Measurements from ENCODE around the gene FAM83D. TPM values are rescaled to one million over a fixed set of nuclear protein-coding genes. Genes with fewer than 3 reads are reported as not detected.
"Not testable (repeated sequence)": the region's sequence is repeated elsewhere in the genome, so short reads cannot be mapped to it uniquely, and the experiment has no call there.

FAM83D gene
- polyA plus RNA-seq, 3 donors, result 12.9 to 17.1 (median 14.5) TPM

DNA sequence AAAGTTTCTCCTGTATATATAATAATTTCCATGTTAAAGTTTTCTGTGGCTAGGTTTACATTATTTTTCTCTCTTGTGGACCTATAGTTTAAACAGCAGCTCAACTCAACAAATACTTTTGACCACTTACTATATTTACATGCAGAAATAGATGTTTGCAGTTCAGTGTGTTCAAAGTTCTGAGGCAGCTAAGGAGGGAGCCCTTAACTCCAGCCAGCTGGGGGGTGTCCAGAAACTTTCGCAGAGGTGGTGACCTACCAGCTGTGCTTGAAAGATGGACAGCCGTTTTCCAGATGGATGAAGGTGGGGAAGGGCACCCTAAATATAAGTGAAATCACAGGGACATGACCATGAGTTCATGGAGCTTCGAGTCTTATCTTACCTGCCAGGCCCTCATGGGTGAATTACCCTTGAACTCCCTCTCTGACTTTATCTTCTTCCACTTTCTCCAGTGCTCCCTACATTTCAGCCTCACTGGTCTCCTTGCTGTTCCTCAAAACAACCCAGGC lies 69.4 kb downstream of the FAM83D start:
- no peak for DNase-seq

DNA sequence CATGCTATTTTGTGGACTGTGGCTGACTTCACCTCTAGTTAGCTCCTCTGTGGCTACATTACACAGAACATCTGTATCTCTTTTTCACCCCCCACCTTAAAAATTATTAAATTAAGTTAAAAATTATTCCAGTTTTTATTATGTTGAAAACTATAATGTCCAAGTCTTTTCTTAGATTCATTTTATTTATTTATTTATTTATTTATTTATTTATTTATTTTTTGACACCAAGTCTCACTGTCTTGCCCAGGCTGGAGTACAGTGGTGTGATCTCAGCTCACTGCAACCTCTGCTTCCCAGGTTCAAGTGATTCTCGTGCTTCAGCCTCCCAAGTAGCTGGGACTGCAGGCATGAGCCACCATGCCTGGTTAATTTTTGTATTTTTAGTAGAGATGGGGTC lies 70.6 kb downstream of the FAM83D start:
- DNase-seq, result not testable (repeated sequence)

DNA sequence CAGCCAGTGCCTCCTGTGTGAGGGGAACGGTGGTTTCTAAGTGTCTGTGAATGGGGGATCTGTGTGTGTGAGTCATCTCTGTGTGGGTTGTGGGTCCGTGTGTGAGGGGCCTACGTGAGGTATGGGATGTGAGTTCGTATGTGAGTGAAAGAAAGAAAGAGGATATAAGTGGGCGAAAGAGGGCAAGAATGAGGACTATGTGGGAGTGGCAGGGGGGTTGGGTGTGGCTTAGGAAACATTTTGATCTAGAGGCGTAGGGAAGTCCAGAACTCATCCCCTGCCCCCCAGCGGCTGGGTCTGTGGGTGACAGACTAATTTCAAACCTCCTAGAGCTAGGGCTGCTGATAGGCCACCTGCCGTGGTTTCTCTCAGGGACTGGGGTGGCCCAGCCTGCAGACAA lies 71.4 kb downstream of the FAM83D start:
- no peak for DNase-seq

DNA sequence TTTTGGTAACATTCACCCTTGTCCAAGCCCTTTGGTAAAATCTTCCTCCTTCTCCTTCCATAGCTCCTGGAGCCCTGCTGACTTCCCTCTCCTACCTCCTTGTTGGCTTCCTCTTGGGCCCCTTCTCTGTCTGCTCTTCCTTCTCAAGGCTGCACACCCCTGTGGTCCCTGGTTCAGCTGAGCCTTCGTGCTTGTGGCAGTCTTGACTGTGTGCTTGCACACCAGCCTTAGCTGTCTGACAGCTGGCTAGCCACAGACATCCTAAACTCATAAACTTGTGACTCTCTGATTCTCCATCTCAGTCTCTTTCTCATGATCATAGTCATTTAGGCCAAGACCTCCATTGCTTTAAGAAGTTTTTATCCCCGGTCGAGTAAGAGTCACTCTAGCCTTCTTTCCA lies 73.0 kb downstream of the FAM83D start:
- DNase-seq, result no peak

DNA sequence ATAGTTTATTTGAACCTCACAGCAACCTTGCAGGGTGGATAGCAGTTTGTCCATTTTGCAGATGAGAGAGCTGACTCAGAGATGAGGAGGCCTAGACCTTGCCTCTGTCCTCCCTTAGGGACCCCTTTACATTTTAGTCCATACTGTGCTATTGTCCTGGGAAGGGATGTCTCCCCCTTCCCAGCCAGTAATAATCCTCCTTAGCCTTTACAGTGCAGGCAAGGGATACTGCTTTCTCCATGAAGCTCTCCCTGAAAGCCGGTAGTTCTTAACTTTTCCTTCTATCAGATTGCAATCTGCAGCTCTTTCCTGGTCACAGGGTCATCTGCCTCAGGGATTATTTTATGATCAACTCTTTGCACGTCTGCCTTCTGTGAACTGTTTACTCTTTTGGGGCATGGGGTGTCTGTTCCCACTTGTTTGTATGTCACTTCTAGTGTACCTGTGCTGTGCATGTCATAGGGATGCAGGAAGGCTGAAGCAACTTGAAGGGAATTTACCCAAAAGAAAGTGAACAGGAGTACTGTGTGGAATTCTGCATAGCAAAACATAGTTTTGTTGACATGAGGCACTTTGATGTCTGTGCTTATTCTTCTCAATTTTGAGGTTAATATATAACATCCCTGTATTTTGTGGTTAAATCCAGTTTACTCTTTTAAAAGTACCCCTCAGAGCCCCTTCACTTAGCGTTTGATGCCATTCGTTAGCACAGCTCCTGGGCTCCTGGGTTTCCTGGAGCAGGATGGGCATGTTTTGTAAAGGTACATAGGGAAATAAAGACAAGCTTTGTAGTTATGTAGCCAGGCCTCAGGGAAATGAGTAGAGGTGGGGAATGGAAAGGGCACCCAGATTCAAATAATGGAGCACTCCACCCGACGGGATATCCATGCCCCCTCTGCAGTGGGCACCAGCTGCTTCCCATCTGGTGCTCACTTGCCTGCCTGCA lies 74.0 kb downstream of the FAM83D start:
- no peak for DNase-seq

Other genes with a start within 250 kb of the FAM83D start
- gene SLC32A1, start 201.9 kb upstream of the FAM83D start, polyA plus RNA-seq (ENCODE audit: insufficient read length in 3 of 3), result 1 to 10 TPM; 2.1 to 2.8 (median 2.3) TPM
- gene ACTR5, start 178.0 kb upstream of the FAM83D start, polyA plus RNA-seq (ENCODE audit: insufficient read length in 3 of 3), result 10 to 100 TPM in 1 of 3 donors, 1 to 10 TPM in 2; 9.8 to 11.3 (median 9.9) TPM
- 1 to 10 TPM; 7.2 to 8.3 (median 7.3) TPM for gene PPP1R16B, start 120.7 kb upstream of the FAM83D start, polyA plus RNA-seq (ENCODE audit: insufficient read length in 3 of 3)
- 10 to 100 TPM; 15.5 to 19.9 (median 18.6) TPM for gene DHX35, start 35.9 kb downstream of the FAM83D start, polyA plus RNA-seq (ENCODE audit: insufficient read length in 3 of 3)

Data from renal pelvis (tissue), 4 donors.